ENCODE measurements around the gene C9orf152.
"Not testable (repeated sequence)": the region's sequence is repeated elsewhere in the genome, so short reads cannot be mapped to it uniquely, and the experiment has no call there.

Gene C9orf152

GRCh38 chr9:110206389-110206788 lies 1.6 kb downstream of the C9orf152 start:
- Histone ChIP-seq H3K4me1 (ENCODE audit: insufficient read depth, low read length, poor library complexity, severe bottlenecking) (no peaks in the 10 kb centered on the region), H3K36me3 (ENCODE audit: insufficient read depth, low read length) (no peaks in the 10 kb centered on the region), H3K4me2 (ENCODE audit: low read depth, low read length, poor library complexity, severe bottlenecking) (no peak overlapping the region), H3K9me2 (replicated peaks; ENCODE audit: low read depth, low read length) (no peaks in the 10 kb centered on the region), H3K9ac (ENCODE audit: low read depth, low read length, poor library complexity, severe bottlenecking) (no peak overlapping the region), H3K79me2 (ENCODE audit: insufficient read depth, low read length) (no peaks in the 10 kb centered on the region), H2AFZ (ENCODE audit: low read length) (no peak overlapping the region), H3K4me3 (ENCODE audit: low read length, poor library complexity, severe bottlenecking) (no peak overlapping the region), H3K27me3 (ENCODE audit: insufficient read depth, low read length, poor library complexity, severe bottlenecking) (no peaks in the 10 kb centered on the region), H3F3A (ENCODE audit: low read depth) (no peaks in the 10 kb centered on the region), H3K9me3 (ENCODE audit: insufficient read depth, low read depth, low read length) (no peaks in the 10 kb centered on the region), H4K20me1 (ENCODE audit: insufficient read depth, low read length, poor library complexity, severe bottlenecking) (no peaks in the 10 kb centered on the region)
- TF ChIP-seq EZH2phosphoT487 (IDR thresholded peaks at IDR 0.05; ENCODE audit: borderline replicate concordance) = no peak
- TF ChIP-seq CTCF (conservative IDR thresholded peaks at IDR 0.05; ENCODE audit: low read length) = no peak

- H3K9me3 ChIP-seq (ENCODE audit: insufficient read depth, low read depth, low read length); H4K20me1 ChIP-seq (ENCODE audit: insufficient read depth, low read length, poor library complexity, severe bottlenecking); H2AFZ ChIP-seq (ENCODE audit: low read length); H3K36me3 ChIP-seq (ENCODE audit: insufficient read depth, low read length); H3K4me2 ChIP-seq (ENCODE audit: low read depth, low read length, poor library complexity, severe bottlenecking); H3K27me3 ChIP-seq (ENCODE audit: insufficient read depth, low read length, poor library complexity, severe bottlenecking); H3F3A ChIP-seq (ENCODE audit: low read depth); H3K79me2 ChIP-seq (ENCODE audit: insufficient read depth, low read length); H3K9ac ChIP-seq (ENCODE audit: low read depth, low read length, poor library complexity, severe bottlenecking); H3K4me1 ChIP-seq (ENCODE audit: insufficient read depth, low read length, poor library complexity, severe bottlenecking); H3K9me2 ChIP-seq (replicated peaks; ENCODE audit: low read depth, low read length); H3K4me3 ChIP-seq (ENCODE audit: low read length, poor library complexity, severe bottlenecking): not testable (repeated sequence)
These were observed 2.3 kb downstream of the C9orf152 start for GRCh38 chr9:110205612-110206011.

- Histone ChIP-seq H3K4me2 (ENCODE audit: low read depth, low read length, poor library complexity, severe bottlenecking) (no peak overlapping the region), H3K4me3 (ENCODE audit: low read length, poor library complexity, severe bottlenecking) (no peak overlapping the region), H2AFZ (ENCODE audit: low read length) (no peak overlapping the region), H3K4me1 (ENCODE audit: insufficient read depth, low read length, poor library complexity, severe bottlenecking) (no peaks in the 10 kb centered on the region), H3K9ac (ENCODE audit: low read depth, low read length, poor library complexity, severe bottlenecking) (no peak overlapping the region), H3K9me2 (replicated peaks; ENCODE audit: low read depth, low read length) (no peaks in the 10 kb centered on the region), H3K9me3 (ENCODE audit: insufficient read depth, low read depth, low read length) (no peaks in the 10 kb centered on the region), H4K20me1 (ENCODE audit: insufficient read depth, low read length, poor library complexity, severe bottlenecking) (no peaks in the 10 kb centered on the region), H3F3A (ENCODE audit: low read depth) (no peaks in the 10 kb centered on the region), H3K36me3 (ENCODE audit: insufficient read depth, low read length) (no peaks in the 10 kb centered on the region), H3K27me3 (ENCODE audit: insufficient read depth, low read length, poor library complexity, severe bottlenecking) (no peaks in the 10 kb centered on the region), H3K79me2 (ENCODE audit: insufficient read depth, low read length) (no peaks in the 10 kb centered on the region)
- TF ChIP-seq CTCF (conservative IDR thresholded peaks at IDR 0.05; ENCODE audit: low read length) = no peak
- TF ChIP-seq EZH2phosphoT487 (IDR thresholded peaks at IDR 0.05; ENCODE audit: borderline replicate concordance) = no peak
These were observed 5.7 kb downstream of the C9orf152 start for GRCh38 chr9:110202232-110202631.

- H3K9me3 ChIP-seq (ENCODE audit: insufficient read depth, low read depth, low read length) = no peaks in the 10 kb centered on the region
- no peak overlapping the region for H3K4me3 ChIP-seq (ENCODE audit: low read length, poor library complexity, severe bottlenecking)
- no peaks in the 10 kb centered on the region for H3K36me3 ChIP-seq (ENCODE audit: insufficient read depth, low read length)
- H3K27me3 ChIP-seq (ENCODE audit: insufficient read depth, low read length, poor library complexity, severe bottlenecking) = no peaks in the 10 kb centered on the region
- TF ChIP-seq CTCF (conservative IDR thresholded peaks at IDR 0.05; ENCODE audit: low read length) = no peak
- TF ChIP-seq EZH2phosphoT487 (IDR thresholded peaks at IDR 0.05; ENCODE audit: borderline replicate concordance) = no peak
- no peak overlapping the region for H3K9ac ChIP-seq (ENCODE audit: low read depth, low read length, poor library complexity, severe bottlenecking)
- H3K4me2 ChIP-seq (ENCODE audit: low read depth, low read length, poor library complexity, severe bottlenecking) = no peak overlapping the region
- no peaks in the 10 kb centered on the region for H3K9me2 ChIP-seq (replicated peaks; ENCODE audit: low read depth, low read length)
- H3K4me1 ChIP-seq (ENCODE audit: insufficient read depth, low read length, poor library complexity, severe bottlenecking) = no peaks in the 10 kb centered on the region
- H3K79me2 ChIP-seq (ENCODE audit: insufficient read depth, low read length) = no peaks in the 10 kb centered on the region
- H4K20me1 ChIP-seq (ENCODE audit: insufficient read depth, low read length, poor library complexity, severe bottlenecking) = no peaks in the 10 kb centered on the region
- H2AFZ ChIP-seq (ENCODE audit: low read length) = no peak overlapping the region
- no peaks in the 10 kb centered on the region for H3F3A ChIP-seq (ENCODE audit: low read depth)
These were observed 8.3 kb downstream of the C9orf152 start for GRCh38 chr9:110199643-110200042.

All from Loucy (cell line).